Bronchial epithelial cell (primary cell): ENCODE data around the gene EI24. TPM values are rescaled to one million over a fixed set of nuclear protein-coding genes. Genes with fewer than 3 reads are reported as not detected.
A peak's percentile ranks its signal among the peaks of the same experiment; 100 is the strongest.

Experiments
- DNase-seq: peaks from one replicate; pipeline ENCODE4 v3.0.0-alpha.2; 2010; ENCODE audit warnings: low read depth
- FAIRE-seq: peaks from 2 replicates; lab custom pipeline; 2011; peaks lifted over from hg19 to GRCh38; lab: Jason Lieb, UNC
- H3K27me3 ChIP-seq: 2 replicates; pipeline ENCODE4 v1.5.1; 2011; ENCODE audit warnings: low read length; ENCODE audit not compliant: control insufficient read depth, insufficient read depth
- H3K36me3 ChIP-seq: 2 replicates; pipeline ENCODE4 v1.5.1; 2011; ENCODE audit warnings: low read length; ENCODE audit not compliant: control insufficient read depth, insufficient read depth
- H3K4me3 ChIP-seq: 2 replicates; pipeline ENCODE4 v1.5.1; 2011; ENCODE audit warnings: mild to moderate bottlenecking, low read depth, low read length, control low read depth
- total RNA-seq: library from RNA; depleted of rRNA; stranded (reverse); fragments of >200 nt; gene quantifications from 2 replicates; pipeline ENCODE4 v1.2.1, GENCODE V29; 2014
- TF ChIP-seq, protein P1 (sequence below): IDR thresholded peaks from 2 replicates; pipeline ENCODE4 v1.5.1; 2011; ENCODE audit warnings: mild to moderate bottlenecking, moderate library complexity, low read length, control low read depth, inconsistent platforms; ENCODE audit not compliant: insufficient read depth, severe bottlenecking

Gene EI24
- total RNA-seq, 1 donor from 2014 or later: 179 TPM

DNA sequence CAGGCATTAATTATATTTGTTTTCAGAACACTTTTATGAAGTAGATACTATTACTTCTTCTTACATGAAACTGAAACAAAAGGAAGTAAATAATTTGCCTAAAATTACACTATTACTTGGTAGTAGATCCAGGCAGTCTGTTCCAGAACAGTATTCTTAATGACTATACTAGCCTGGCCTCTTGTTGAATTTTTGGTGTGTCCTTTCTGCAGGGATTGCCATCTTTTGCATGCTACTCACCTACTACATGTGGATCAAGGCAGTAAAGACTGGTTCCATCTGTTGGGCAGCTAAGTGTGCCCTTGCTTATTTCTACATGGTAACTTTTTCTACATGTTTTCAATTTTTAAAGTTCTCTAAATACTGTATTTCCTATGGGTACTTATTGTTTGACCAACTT lies 36.1 kb downstream of the EI24 start:
- Histone ChIP-seq H3K27me3 (no peaks in the 10 kb centered on the region), H3K4me3 (no peak overlapping the region), H3K36me3 (peaks cover 29% of the 10 kb centered on the region)
- no peak for FAIRE-seq
- TF ChIP-seq, protein P1, sequence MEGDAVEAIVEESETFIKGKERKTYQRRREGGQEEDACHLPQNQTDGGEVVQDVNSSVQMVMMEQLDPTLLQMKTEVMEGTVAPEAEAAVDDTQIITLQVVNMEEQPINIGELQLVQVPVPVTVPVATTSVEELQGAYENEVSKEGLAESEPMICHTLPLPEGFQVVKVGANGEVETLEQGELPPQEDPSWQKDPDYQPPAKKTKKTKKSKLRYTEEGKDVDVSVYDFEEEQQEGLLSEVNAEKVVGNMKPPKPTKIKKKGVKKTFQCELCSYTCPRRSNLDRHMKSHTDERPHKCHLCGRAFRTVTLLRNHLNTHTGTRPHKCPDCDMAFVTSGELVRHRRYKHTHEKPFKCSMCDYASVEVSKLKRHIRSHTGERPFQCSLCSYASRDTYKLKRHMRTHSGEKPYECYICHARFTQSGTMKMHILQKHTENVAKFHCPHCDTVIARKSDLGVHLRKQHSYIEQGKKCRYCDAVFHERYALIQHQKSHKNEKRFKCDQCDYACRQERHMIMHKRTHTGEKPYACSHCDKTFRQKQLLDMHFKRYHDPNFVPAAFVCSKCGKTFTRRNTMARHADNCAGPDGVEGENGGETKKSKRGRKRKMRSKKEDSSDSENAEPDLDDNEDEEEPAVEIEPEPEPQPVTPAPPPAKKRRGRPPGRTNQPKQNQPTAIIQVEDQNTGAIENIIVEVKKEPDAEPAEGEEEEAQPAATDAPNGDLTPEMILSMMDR: no peak
- no peak for DNase-seq

DNA sequence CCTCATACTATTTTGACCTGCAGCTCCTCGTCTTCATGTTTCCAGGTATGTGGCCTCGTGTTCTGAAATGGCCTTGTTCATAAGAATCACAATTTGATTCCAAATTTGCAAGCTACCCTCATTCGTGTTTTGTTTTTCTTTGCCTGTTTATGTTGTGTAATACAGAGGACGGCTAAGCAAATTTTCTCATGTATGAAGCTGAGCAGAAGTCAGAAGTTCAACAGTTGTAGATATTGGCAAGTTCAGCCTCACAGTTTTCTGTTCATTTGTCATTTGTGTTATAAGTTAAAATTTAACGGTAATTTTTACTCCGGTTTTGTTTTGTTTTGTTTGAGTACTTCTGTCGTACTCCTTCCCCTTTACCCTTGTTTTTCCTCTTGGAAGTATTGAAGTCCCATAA lies 40.3 kb downstream of the EI24 start:
- Histone ChIP-seq H3K27me3 (no peaks in the 10 kb centered on the region), H3K36me3 (peaks cover 41% of the 10 kb centered on the region), H3K4me3 (no peak overlapping the region)
- TF ChIP-seq, protein P1: no peak
- DNase-seq (no peak), FAIRE-seq (no peak)

DNA sequence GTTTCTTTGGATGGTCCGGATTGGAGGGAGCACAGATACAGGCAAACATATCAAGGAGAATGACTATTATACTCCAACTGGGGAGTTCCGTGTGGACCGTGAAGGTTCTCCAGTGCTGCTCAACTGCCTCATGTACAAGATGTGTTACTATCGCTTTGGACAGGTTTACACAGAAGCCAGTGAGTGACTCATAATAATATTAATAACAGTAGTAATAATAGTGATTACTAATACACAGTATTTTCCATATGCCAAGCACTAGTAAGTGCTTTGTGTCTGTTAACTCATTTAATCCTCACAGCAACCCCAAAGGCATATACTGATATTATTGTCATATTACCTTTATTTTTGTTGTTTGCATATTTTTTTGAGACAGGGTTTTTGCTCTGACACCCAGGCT lies 49.1 kb downstream of the EI24 start:
- H3K27me3 ChIP-seq: no peaks in the 10 kb centered on the region
- TF ChIP-seq, protein P1: no peak
- no peak for FAIRE-seq
- H3K4me3 ChIP-seq: no peak overlapping the region
- peak; percentile 23 for DNase-seq
- H3K36me3 ChIP-seq: peaks cover 13% of the 10 kb centered on the region

DNA sequence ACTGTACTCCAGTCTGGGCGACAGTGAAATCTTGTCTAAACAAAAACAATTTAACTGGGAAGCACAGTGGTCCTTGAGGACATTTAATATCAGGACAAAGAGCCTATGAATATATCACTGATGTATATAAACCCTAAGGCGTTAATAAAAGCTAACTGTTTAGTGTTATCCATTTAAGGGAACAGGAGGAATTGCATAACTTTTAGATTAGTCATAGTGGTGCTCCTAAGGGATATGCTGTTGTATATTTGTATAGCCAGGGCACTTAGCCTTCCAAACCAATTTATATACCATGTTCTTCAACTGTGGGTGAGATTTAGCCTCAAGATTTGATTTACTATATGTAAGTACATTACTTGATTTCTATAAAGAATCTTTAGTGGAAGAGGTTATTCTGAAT lies 52.7 kb downstream of the EI24 start:
- peaks cover 4% of the 10 kb centered on the region for H3K36me3 ChIP-seq
- DNase-seq (peak; percentile 79), FAIRE-seq (no peak)
- TF ChIP-seq, protein P1: no peak
- H3K4me3 ChIP-seq: no peak overlapping the region
- no peaks in the 10 kb centered on the region for H3K27me3 ChIP-seq

DNA sequence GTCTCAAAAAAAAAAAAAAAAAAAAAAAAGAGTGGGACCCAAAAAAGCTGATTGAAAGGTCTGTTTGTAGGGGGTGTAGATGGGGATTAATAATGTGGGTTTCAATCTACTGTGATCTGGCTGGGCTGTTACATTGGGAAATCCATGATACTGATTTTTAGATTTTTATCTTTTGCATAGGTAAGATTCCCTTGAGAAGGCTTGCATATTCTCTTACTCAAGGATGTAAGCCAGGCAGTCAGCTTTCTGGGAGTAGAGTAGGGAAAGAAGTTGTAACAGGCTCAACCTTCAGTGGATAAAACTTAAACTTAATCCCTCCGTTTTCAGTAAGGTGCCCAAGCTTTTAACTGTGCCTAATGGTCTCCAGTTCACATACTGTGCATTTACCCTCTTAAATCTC lies 53.8 kb downstream of the EI24 start:
- TF ChIP-seq, protein P1: no peak
- FAIRE-seq (no peak), DNase-seq (no peak)
- Histone ChIP-seq H3K36me3 (peaks cover 3% of the 10 kb centered on the region), H3K4me3 (no peak overlapping the region), H3K27me3 (no peaks in the 10 kb centered on the region)

DNA sequence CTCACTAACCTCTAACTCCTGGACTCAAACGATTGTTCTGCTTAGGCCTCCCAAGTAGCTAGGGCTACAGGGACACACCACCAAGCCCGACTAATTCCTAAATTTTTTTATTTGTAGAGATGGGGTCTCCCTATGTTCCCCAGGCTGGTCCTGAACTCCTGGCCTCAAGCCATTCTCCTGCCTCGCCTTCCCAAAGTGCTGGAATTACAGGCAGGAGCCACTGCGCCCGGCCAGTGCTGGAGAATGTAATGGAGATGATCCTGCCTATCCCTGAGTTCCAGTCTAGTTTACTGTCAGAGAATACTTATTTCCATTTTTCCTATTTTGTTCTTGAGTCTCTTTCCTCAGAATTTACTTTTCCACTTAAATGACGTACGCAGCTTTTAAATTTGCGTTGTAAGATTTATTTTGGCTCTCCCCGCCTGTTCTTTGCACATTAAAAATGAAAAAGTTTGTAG lies 55.5 kb downstream of the EI24 start, which contains the start of gene CHEK1:
Gene CHEK1 (plus strand): TSS at position 408 of the 458 bp plus-strand sequence. CDS start 1,606 bp downstream, outside the sequence.
- no peaks in the 10 kb centered on the region for H3K27me3 ChIP-seq
- no peak for DNase-seq
- H3K36me3 ChIP-seq: peaks cover under 1% of the 10 kb centered on the region
- peak within 1 kb of the TSS; percentile 72 for H3K4me3 ChIP-seq
- TF ChIP-seq, protein P1: no peak
- no peak for FAIRE-seq
